Heart left ventricle (tissue), 16 donors: ENCODE results near the gene USP47. TPM values are rescaled to one million over a fixed set of nuclear protein-coding genes. Genes with fewer than 3 reads are reported as not detected.

Source experiments
- ATAC-seq, 4 donors: fragments of 200-7000 bp; cut with Tn5 transposase; one replicate each; pipeline ENCODE4 v1.9.1; 2020 to 2022; ENCODE audit warnings: moderate library complexity in 4 of 4, mild to moderate bottlenecking in 3 of 4, moderate number of reproducible peaks in 1 of 4
- DNase-seq, 5 donors: peaks; one replicate each; pipeline ENCODE4 v3.0.0-alpha.2; 2020
- H3K27ac ChIP-seq, 12 donors: fragments of 200-600 bp; sonication (generic) in 4 of 12; one replicate each; pipeline versions ENCODE4 v1.5.0 to v1.8.0; 2016 to 2022; ENCODE audit warnings: mild to moderate bottlenecking in 2 of 12
- H3K27me3 ChIP-seq, 9 donors: fragments of 200-600 bp; sonication (generic) in 2 of 9; one replicate each; pipeline versions ENCODE4 v1.5.1 to v1.8.0; 2016 to 2022; ENCODE audit warnings: mild to moderate bottlenecking in 3 of 9
- H3K36me3 ChIP-seq, 9 donors: fragments of 200-600 bp; sonication (generic) in 2 of 9; one replicate each; pipeline versions ENCODE4 v1.5.0 to v1.8.0; 2018 to 2022; ENCODE audit warnings: mild to moderate bottlenecking in 2 of 9
- H3K4me1 ChIP-seq, 12 donors: fragments of 200-600 bp; sonication (generic) in 4 of 12; one replicate each; pipeline versions ENCODE4 v1.5.0 to v1.8.0; 2016 to 2022; ENCODE audit warnings: mild to moderate bottlenecking in 3 of 12
- H3K4me3 ChIP-seq, 12 donors: fragments of 200-600 bp; sonication (generic) in 4 of 12; one replicate each; pipeline versions ENCODE4 v1.5.0 to v1.8.0; 2017 to 2022; ENCODE audit warnings: mild to moderate bottlenecking in 9 of 12, moderate library complexity in 4 of 12
- H3K9me3 ChIP-seq, 12 donors: fragments of 200-600 bp; sonication (generic) in 4 of 12; one replicate each; pipeline versions ENCODE4 v1.5.0 to v1.8.0; 2016 to 2022; ENCODE audit warnings: mild to moderate bottlenecking in 1 of 12
- POLR2A ChIP-seq, 2 donors: fragments of 450-650 bp; IDR thresholded peaks; one replicate each; pipeline ENCODE4 v1.6.1; 2017; ENCODE audit warnings: antibody characterized with exemption in 2 of 2, mild to moderate bottlenecking in 2 of 2, moderate library complexity in 2 of 2
- WGBS, 4 donors: extraction: QIAGEN DNeasy Blood & Tissue Kit in 2 of 4; methylation state at CpG; one replicate each; pipeline versions ENCODE4 v1.1.5 to v1.1.7; 2013 to 2018; 5-methylcytosine and 5-hydroxymethylcytosine counted together
- intact Hi-C, 10 donors: fragments of 100-400 bp; cut with DNase I; formaldehyde crosslinking; loops; one replicate each; pipeline versions ENCODE4 v1.11.1 to v1.14.2; 2022
- polyA plus RNA-seq, 2 donors: library from polyadenylated mRNA; stranded (reverse); fragments of 200-250 nt; gene quantifications; one replicate each; pipeline ENCODE4 v1.2.3, GENCODE V29; 2013
- total RNA-seq, 9 donors: library from RNA; depleted of rRNA in 2 of 9; stranded (reverse); fragments of >200 nt in 2 of 9; fragmentation: NEBNext Ultra II Directional in 3 of 9; extraction: Animal tissue kit (Norgen Biotek cat#: 25700) in 3 of 9; gene quantifications; one replicate each; pipeline versions ENCODE4 v1.1.0 to v1.2.4, GENCODE V29; 2016 to 2023
- TF ChIP-seq, protein P1 (sequence below), 12 donors: fragments of 200-600 bp; sonication (generic) in 4 of 12; IDR thresholded peaks; one replicate each; pipeline versions ENCODE4 v1.5.0 to v1.8.0; 2018 to 2022; ENCODE audit warnings: antibody characterized with exemption in 12 of 12, mild to moderate bottlenecking in 5 of 12
- donor health status: ischemic (EF 13 %, LVEDD 7.1; RV severe dilation, severe dysfunction).
- donor health status: healthy with polysubstance abuse.
- donor health status: DM: no; HTN: yes; CAD: no.
- donor health status: DM: no; HTN: no; CAD: no.
- donor health status: ischemic (EF 25% LVEDD 6.9; RV normal size, moderate dysfunction).
- donor health status: ischemic (EF 25% LVEDD 5.7; RV mildly dilated, moderate dysfunction).
- donor health status: healthy.
- donor health status: DM: yes; HTN: yes; CAD: no.
- donor health status: ischemic (EF 35%, LVEDD 5.7; RV mildly dilated, moderate dysfunction).
- donor health status: nonischemic (EF 11% LVEDD 7.7; RV severe dilation, severe dysfunction).
- donor health status: DM: yes; HTN: yes; CAD: no.
- donor health status: PGD.
- donor health status: ischemic (EF 29% LVEDD 5.4; RV normal size, mild dysfunction).
- donor health status: nonischemic (EF 23%, LVEDD 6.1; RV moderate dilation, normal function).

Gene USP47
- total and polyA plus RNA-seq, 11 donors: 26.2 to 89.6 (median 54.3) TPM

DNA sequence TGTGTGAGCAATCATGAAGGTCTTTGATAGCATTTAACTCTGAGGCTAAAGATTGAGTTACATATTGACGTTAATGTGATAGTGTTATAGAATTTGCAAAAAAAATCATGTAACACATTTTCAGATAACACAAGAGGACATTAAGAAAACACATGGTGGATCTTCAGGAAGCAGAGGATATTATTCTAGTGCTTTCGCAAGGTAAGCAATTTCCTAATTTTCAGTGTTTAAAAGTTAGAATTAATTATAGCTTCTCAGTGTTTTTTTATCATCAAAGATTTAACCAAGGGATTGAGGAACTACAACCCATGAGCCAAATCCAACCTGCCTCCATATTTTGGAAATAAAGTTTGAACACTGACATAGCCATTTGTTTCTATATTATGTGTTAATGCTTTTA lies 88.1 kb downstream of the USP47 start:
- Histone ChIP-seq H3K4me3 (no peak overlapping the region), H3K36me3 (peaks cover 0 to 86% (median 64%) of the 10 kb centered on the region in 9 donors), H3K4me1 (peaks cover 0 to 8% (median 1%) of the 10 kb centered on the region in 12 donors), H3K27ac (no peak overlapping the region), H3K27me3 (no peaks in the 10 kb centered on the region), H3K9me3 (peaks cover 0 to 6% (median 0%) of the 10 kb centered on the region in 12 donors)
- DNase-seq (no peak), ATAC-seq (no peak)
- intact Hi-C loops: loop anchor here in 9 of 10 donors (2.0 to 10.0 kb wide), 5 partner anchors 115 to 355 kb away; no protein-coding TSS in a partner anchor
- 73 to 79% (median 77%) methylated on average over 2 of the region's 2 CpGs for WGBS, 4 donors
- TF ChIP-seq, protein P1, sequence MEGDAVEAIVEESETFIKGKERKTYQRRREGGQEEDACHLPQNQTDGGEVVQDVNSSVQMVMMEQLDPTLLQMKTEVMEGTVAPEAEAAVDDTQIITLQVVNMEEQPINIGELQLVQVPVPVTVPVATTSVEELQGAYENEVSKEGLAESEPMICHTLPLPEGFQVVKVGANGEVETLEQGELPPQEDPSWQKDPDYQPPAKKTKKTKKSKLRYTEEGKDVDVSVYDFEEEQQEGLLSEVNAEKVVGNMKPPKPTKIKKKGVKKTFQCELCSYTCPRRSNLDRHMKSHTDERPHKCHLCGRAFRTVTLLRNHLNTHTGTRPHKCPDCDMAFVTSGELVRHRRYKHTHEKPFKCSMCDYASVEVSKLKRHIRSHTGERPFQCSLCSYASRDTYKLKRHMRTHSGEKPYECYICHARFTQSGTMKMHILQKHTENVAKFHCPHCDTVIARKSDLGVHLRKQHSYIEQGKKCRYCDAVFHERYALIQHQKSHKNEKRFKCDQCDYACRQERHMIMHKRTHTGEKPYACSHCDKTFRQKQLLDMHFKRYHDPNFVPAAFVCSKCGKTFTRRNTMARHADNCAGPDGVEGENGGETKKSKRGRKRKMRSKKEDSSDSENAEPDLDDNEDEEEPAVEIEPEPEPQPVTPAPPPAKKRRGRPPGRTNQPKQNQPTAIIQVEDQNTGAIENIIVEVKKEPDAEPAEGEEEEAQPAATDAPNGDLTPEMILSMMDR (IDR thresholded peaks at IDR 0.05): no peak
- TF ChIP-seq POLR2A (IDR thresholded peaks at IDR 0.05): no peak

DNA sequence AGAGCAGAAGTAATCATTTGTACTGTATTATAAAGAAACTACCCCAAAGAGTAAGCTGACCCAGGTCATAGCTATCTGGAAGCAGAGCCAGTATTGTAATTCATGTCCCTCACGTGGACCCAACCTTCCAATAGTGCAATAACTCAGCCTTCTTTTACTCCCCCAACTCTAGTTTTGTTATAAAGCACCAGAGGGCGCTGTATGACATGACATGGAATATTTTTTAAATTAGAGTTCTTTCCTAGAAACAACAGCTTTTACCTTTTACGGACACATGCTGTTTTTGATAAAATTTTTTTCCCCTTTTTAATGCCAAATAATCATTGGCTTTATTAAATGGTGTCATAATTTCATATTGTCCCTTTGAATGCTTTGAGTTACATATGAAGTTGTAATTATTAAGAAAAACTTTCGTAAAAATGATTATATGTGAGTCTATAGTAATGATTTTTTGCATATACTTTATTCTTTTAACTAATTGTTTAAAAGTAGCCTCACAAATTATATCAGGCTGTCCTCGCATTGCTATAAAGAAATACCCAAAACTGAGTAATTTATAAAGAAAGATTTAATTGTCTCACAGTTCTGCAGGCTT lies 89.8 kb downstream of the USP47 start:
- peaks cover 0 to 6% (median 0%) of the 10 kb centered on the region in 12 donors for H3K9me3 ChIP-seq
- DNase-seq (peak in 1 of 5 donors; percentile 9), ATAC-seq (peak in 3 of 4 donors; percentile 47 to 69 (median 63))
- no peak for TF ChIP-seq POLR2A (IDR thresholded peaks at IDR 0.05)
- TF ChIP-seq, protein P1 (IDR thresholded peaks at IDR 0.05): peak; percentile 56 to 82 (median 69)
- peaks cover 0 to 91% (median 72%) of the 10 kb centered on the region in 9 donors for H3K36me3 ChIP-seq
- H3K4me3 ChIP-seq: no peak overlapping the region
- 55 to 63% (median 60%) methylated on average over 5 of the region's 5 CpGs for WGBS, 4 donors
- intact Hi-C loops: loop anchor here (1.0 to 10.0 kb wide), 7 partner anchors 111 to 353 kb away; no protein-coding TSS in a partner anchor
- H3K27me3 ChIP-seq: no peaks in the 10 kb centered on the region
- peaks cover 0 to 10% (median under 1%) of the 10 kb centered on the region in 12 donors for H3K4me1 ChIP-seq
- H3K27ac ChIP-seq: peak overlapping the region in 1 of 12 donors; percentile 14

DNA sequence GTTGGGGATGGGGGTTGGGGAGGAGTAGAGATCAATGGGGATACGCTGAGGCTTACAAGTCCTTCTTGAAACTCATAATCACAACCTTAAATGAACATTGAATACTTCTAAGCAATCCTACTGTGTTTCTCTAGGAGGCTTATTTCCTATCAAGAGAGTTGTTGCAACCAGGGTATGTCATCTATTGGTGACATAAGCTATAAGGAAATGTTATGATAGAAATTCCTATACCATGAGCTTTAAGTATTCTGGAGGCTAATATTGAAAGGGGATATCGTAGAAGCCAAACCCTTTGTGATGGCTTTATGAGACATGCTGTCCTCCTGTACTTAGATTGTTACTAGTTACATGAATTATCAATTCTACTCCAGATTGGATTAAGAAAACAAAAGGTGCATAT lies 93.8 kb downstream of the USP47 start:
- no peak for DNase-seq
- 93 to 98% (median 96%) methylated on average over 2 of the region's 2 CpGs for WGBS, 4 donors
- intact Hi-C loops: loop anchor here in 5 of 10 donors (5.0 to 10.0 kb wide), 4 partner anchors 92 to 349 kb away; no protein-coding TSS in a partner anchor
- Histone ChIP-seq H3K36me3 (peaks cover 0 to 96% (median 93%) of the 10 kb centered on the region in 9 donors), H3K4me1 (peaks cover 0 to 10% (median 0%) of the 10 kb centered on the region in 12 donors), H3K27ac (no peak overlapping the region), H3K4me3 (no peak overlapping the region), H3K27me3 (no peaks in the 10 kb centered on the region), H3K9me3 (no peaks in the 10 kb centered on the region)
- ATAC-seq: no peak
- TF ChIP-seq POLR2A (IDR thresholded peaks at IDR 0.05): no peak
- TF ChIP-seq, protein P1 (IDR thresholded peaks at IDR 0.05): no peak

DNA sequence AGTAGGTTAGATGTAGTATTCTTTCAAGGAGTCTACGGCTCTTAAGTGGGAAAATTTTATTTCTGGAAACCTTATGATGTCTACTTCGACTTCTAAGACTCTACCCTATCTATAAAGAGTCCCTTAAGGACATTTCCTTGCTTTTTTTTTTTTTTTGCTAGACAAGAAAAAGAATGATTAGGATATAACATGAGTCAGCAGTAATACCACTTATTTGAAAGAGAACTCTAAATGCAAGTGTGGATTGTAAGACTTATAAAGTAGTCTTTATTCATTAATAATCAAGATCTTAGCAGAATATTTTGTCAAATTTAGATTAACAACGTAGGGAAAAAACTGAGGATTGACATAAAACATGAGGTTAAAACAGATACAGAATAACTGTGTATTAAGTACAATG lies 95.7 kb downstream of the USP47 start:
- DNase-seq (no peak), ATAC-seq (no peak)
- Histone ChIP-seq H3K27ac (no peak overlapping the region), H3K36me3 (peaks cover 0 to 100% (median 97%) of the 10 kb centered on the region in 9 donors), H3K4me1 (peaks cover 0 to 6% (median 0%) of the 10 kb centered on the region in 12 donors), H3K9me3 (no peaks in the 10 kb centered on the region), H3K27me3 (no peaks in the 10 kb centered on the region), H3K4me3 (no peak overlapping the region)
- intact Hi-C loops: loop anchor here in 5 of 10 donors (5.0 to 10.0 kb wide), 4 partner anchors 90 to 347 kb away; no protein-coding TSS in a partner anchor
- WGBS, 4 donors: 66 to 79% (median 72%) methylated on average over 3 of the region's 3 CpGs
- TF ChIP-seq POLR2A (IDR thresholded peaks at IDR 0.05): no peak
- TF ChIP-seq, protein P1 (IDR thresholded peaks at IDR 0.05): no peak
